Keratinocyte (primary cell): ENCODE results near the gene UBE2I. TPM values are rescaled to one million over a fixed set of nuclear protein-coding genes. Genes with fewer than 3 reads are reported as not detected.

Source experiments
- DNase-seq: peaks from one replicate; pipeline ENCODE4 v3.0.0-alpha.2; 2011; ENCODE audit warnings: low read depth, missing footprints, low spot score
- FAIRE-seq: peaks from 2 replicates; lab custom pipeline; 2011; peaks lifted over from hg19 to GRCh38; lab: Jason Lieb, UNC
- H2AFZ ChIP-seq: 2 replicates; pipeline ENCODE4 v1.6.0; 2012; ENCODE audit warnings: low read length, control low read depth, inconsistent platforms; ENCODE audit not compliant: control insufficient read depth
- H3K27ac ChIP-seq: 2 replicates; pipeline ENCODE4 v1.5.1; 2011; ENCODE audit warnings: low read length; ENCODE audit not compliant: control insufficient read depth, insufficient read depth
- H3K27me3 ChIP-seq: 3 replicates; pipeline ENCODE4 v1.6.0; 2011; ENCODE audit warnings: low read length; ENCODE audit not compliant: control insufficient read depth, insufficient read depth; ENCODE audit errors: extremely low read depth
- H3K36me3 ChIP-seq, 2 experiments: 2 replicates in 1 of 2; 3 replicates in 1 of 2; pipeline ENCODE4 v1.5.1; 2011; ENCODE audit warnings: low read length in 2 of 2, mild to moderate bottlenecking in 1 of 2; ENCODE audit not compliant: control insufficient read depth in 2 of 2, insufficient read depth in 2 of 2; ENCODE audit errors: extremely low read depth in 1 of 2
- H3K4me1 ChIP-seq: 3 replicates; pipeline ENCODE4 v1.5.1; 2011; ENCODE audit warnings: low read length; ENCODE audit not compliant: control insufficient read depth, insufficient read depth; ENCODE audit errors: extremely low read depth
- H3K4me2 ChIP-seq: 3 replicates; pipeline ENCODE4 v1.6.0; 2011; ENCODE audit warnings: low read depth, low read length; ENCODE audit not compliant: control insufficient read depth, insufficient read depth; ENCODE audit errors: extremely low read depth
- H3K4me3 ChIP-seq, 3 experiments: fragments of 200-600 bp in 1 of 3; sonication (generic) in 1 of 3; 2 replicates in 2 of 3; 3 replicates in 1 of 3; pipeline ENCODE4 v1.5.1; 2011 to 2016; ENCODE audit warnings: low read length in 3 of 3, mild to moderate bottlenecking in 3 of 3, control low read depth in 2 of 3, inconsistent platforms in 1 of 3, low read depth in 1 of 3, mixed read lengths in 1 of 3, mixed run types in 1 of 3, moderate library complexity in 1 of 3; ENCODE audit not compliant: control insufficient read depth in 2 of 3, insufficient read depth in 2 of 3; ENCODE audit errors: extremely low read depth in 1 of 3
- H3K79me2 ChIP-seq: 2 replicates; pipeline ENCODE4 v1.6.0; 2012; ENCODE audit warnings: low read length; ENCODE audit not compliant: control insufficient read depth, insufficient read depth
- H3K9ac ChIP-seq: 3 replicates; pipeline ENCODE4 v1.6.0; 2011; ENCODE audit warnings: low read length; ENCODE audit not compliant: control insufficient read depth, insufficient read depth; ENCODE audit errors: extremely low read depth
- H3K9me1 ChIP-seq: 3 replicates; pipeline ENCODE4 v1.6.0; 2011; ENCODE audit warnings: low read length; ENCODE audit not compliant: control insufficient read depth, insufficient read depth; ENCODE audit errors: extremely low read depth
- H3K9me3 ChIP-seq: 2 replicates; pipeline ENCODE4 v1.5.1; 2012; ENCODE audit warnings: low read depth, low read length; ENCODE audit not compliant: control insufficient read depth
- H4K20me1 ChIP-seq: 3 replicates; pipeline ENCODE4 v1.6.0; 2011; ENCODE audit warnings: low read length; ENCODE audit not compliant: control insufficient read depth, insufficient read depth; ENCODE audit errors: extremely low read depth
- EZH2 ChIP-seq: IDR thresholded peaks from one replicate; pipeline ENCODE4 v1.6.1; 2012; ENCODE audit warnings: inconsistent platforms, mild to moderate bottlenecking, low read length, moderate library complexity
- dilution Hi-C: fragments of 300-500 bp; cut with MboI; formaldehyde crosslinking; loops from one replicate; pipeline ENCODE4 v1.7.0; 2020; ENCODE audit warnings: low sequenced_read_pairs; ENCODE audit not compliant: extremely low pct_ligation_motif_present
- polyA plus RNA-seq, 5 experiments: library from polyadenylated mRNA; depleted of rRNA in 3 of 5; stranded (reverse) in 3 of 5; stranded (forward) in 1 of 5; unstranded in 1 of 5; fragments of >200 nt; gene quantifications; 1 replicate in 1 of 5; 2 replicates in 3 of 5; 3 replicates in 1 of 5; pipeline versions ENCODE4 v1.2.1 to v1.2.3, GENCODE V29; 2011 to 2012; ENCODE audit warnings: missing spikeins in 2 of 5, low read depth in 1 of 5, low replicate concordance in 1 of 5
- TF ChIP-seq, protein P1 (sequence below), 3 experiments: IDR thresholded peaks in 1 of 3; conservative IDR thresholded peaks in 1 of 3; optimal IDR thresholded peaks in 1 of 3; 2 replicates in 2 of 3; 3 replicates in 1 of 3; pipeline versions ENCODE3 to v1.5.1; 2011; ENCODE audit warnings: low read length in 3 of 3, mild to moderate bottlenecking in 3 of 3, moderate library complexity in 2 of 3, control low read depth in 1 of 3, inconsistent platforms in 1 of 3; ENCODE audit not compliant: insufficient read depth in 2 of 3; ENCODE audit errors: extremely low read depth in 1 of 3

The UBE2I gene
- polyA plus RNA-seq, 1 donor (not counting 4 experiments of a cell fraction or from before 2014, with no cell fraction given) = 157 TPM

DNA sequence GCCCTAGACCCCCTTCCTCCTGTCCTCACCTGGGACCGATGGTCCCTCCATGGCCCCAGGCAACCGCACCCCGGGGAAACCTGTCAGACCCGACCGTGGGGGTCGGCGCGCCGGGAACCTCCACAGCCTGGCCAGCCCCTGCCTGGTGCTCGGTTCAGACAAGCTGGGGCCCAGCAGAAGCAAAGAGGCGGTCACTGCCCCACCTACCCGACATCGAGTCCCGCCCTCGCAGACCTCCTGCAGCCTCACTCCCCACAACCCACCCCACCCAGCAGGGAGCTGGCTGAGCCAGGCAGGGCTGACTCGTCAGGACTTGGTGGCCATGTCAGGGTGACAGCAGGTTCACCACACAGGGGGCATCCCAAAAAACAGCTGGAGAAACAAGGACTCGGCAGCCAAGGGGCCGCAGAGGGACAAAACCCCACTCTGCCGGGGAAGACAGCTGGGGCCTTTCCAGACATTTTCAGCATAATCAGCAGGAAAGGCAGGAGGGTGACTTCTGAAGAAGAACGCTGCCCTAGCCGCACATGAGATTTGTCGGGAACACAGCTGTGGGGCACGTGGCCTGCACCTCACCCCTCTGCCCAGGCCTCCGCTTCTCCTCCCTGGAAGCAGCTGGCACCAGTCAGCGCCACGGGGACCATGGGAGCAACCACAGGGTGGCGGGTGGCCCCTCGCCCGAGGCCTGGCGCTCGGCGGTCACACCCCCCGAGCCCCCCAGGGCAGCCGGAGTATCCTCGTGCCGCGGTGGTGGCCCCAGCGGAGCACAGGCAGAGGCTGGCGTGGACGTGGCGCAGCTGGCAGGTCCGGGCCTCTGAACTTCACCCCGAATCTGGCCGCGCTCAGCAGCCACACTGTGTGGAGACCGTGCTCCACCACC, 65.2 kb downstream of the UBE2I start:
- no peaks in the 10 kb centered on the region for H3K79me2 ChIP-seq
- H3K4me2 ChIP-seq = no peak overlapping the region
- no peaks in the 10 kb centered on the region for H3K9me1 ChIP-seq
- peaks cover 7% of the 10 kb centered on the region for H3K4me1 ChIP-seq
- H3K9ac ChIP-seq = no peak overlapping the region
- no peak overlapping the region for H3K27ac ChIP-seq
- dilution Hi-C loops = no loop called here
- H2AFZ ChIP-seq = no peak overlapping the region
- no peak for DNase-seq
- H3K36me3 ChIP-seq = peaks cover 0 to 2% of the 10 kb centered on the region in 2 experiments
- no peaks in the 10 kb centered on the region for H4K20me1 ChIP-seq
- no peaks in the 10 kb centered on the region for H3K27me3 ChIP-seq
- H3K4me3 ChIP-seq = no peak overlapping the region
- FAIRE-seq = no peak
- no peaks in the 10 kb centered on the region for H3K9me3 ChIP-seq
- no peak for TF ChIP-seq EZH2
- TF ChIP-seq, protein P1, sequence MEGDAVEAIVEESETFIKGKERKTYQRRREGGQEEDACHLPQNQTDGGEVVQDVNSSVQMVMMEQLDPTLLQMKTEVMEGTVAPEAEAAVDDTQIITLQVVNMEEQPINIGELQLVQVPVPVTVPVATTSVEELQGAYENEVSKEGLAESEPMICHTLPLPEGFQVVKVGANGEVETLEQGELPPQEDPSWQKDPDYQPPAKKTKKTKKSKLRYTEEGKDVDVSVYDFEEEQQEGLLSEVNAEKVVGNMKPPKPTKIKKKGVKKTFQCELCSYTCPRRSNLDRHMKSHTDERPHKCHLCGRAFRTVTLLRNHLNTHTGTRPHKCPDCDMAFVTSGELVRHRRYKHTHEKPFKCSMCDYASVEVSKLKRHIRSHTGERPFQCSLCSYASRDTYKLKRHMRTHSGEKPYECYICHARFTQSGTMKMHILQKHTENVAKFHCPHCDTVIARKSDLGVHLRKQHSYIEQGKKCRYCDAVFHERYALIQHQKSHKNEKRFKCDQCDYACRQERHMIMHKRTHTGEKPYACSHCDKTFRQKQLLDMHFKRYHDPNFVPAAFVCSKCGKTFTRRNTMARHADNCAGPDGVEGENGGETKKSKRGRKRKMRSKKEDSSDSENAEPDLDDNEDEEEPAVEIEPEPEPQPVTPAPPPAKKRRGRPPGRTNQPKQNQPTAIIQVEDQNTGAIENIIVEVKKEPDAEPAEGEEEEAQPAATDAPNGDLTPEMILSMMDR (optimal IDR thresholded peaks at IDR 0.05 in 1 of 3, IDR thresholded peaks at IDR 0.05 in 1 of 3, conservative IDR thresholded peaks at IDR 0.05 in 1 of 3; ENCODE audit: extremely low read depth in 1 of 3, insufficient read depth in 2 of 3, low read length in 3 of 3) = no peak

DNA sequence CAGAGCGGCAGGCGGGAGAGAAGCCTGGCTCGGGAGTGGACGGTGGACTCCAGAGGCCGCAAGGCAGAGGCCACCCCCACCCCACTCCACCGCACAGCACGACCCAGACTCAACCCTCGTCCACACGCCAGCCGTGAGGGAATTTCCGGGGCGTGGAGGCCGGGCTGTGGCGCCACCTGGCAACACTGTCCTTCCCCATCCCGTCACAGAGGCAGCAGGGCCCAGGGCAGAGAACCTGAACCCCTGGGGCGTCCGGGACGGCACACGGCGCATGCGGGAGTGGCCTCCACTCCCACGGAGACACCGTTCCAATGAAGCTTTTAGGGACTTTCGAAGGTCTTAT, 65.8 kb downstream of the UBE2I start:
- H3K9ac ChIP-seq = no peak overlapping the region
- TF ChIP-seq, protein P1 (optimal IDR thresholded peaks at IDR 0.05 in 1 of 3, IDR thresholded peaks at IDR 0.05 in 1 of 3, conservative IDR thresholded peaks at IDR 0.05 in 1 of 3; ENCODE audit: extremely low read depth in 1 of 3, insufficient read depth in 2 of 3, low read length in 3 of 3) = no peak
- TF ChIP-seq EZH2 = no peak
- H3K4me2 ChIP-seq = no peak overlapping the region
- H3K9me1 ChIP-seq = no peaks in the 10 kb centered on the region
- no peak overlapping the region for H3K27ac ChIP-seq
- H3K4me3 ChIP-seq = no peak overlapping the region
- no peak for FAIRE-seq
- no peak overlapping the region for H2AFZ ChIP-seq
- H3K4me1 ChIP-seq = peaks cover 7% of the 10 kb centered on the region
- no peaks in the 10 kb centered on the region for H3K79me2 ChIP-seq
- H4K20me1 ChIP-seq = no peaks in the 10 kb centered on the region
- dilution Hi-C loops = no loop called here
- no peak for DNase-seq
- H3K36me3 ChIP-seq = no peaks in the 10 kb centered on the region
- no peaks in the 10 kb centered on the region for H3K27me3 ChIP-seq
- no peaks in the 10 kb centered on the region for H3K9me3 ChIP-seq
